GM23338 (cell line): Measurements from ENCODE around the gene NOTCH1. TPM values are rescaled to one million over a fixed set of nuclear protein-coding genes. Genes with fewer than 3 reads are reported as not detected.

Source experiments
- ATAC-seq: fragments of 200-7000 bp; cut with Tn5 transposase; 3 replicates; pipeline ENCODE4 v1.9.1; 2020
- DNase-seq: peaks from one replicate; pipeline ENCODE4 v3.0.0-alpha.2; 2015; ENCODE audit warnings: low spot score
- H2AFZ ChIP-seq: fragments of 200-600 bp; sonication (generic); 2 replicates; pipeline ENCODE4 v1.8.0; 2016; ENCODE audit warnings: antibody characterized with exemption, mild to moderate bottlenecking, moderate library complexity
- H3F3A ChIP-seq: fragments of 200-600 bp; sonication (generic); replicated peaks from 2 replicates; pipeline ENCODE4 v1.8.0; 2017; ENCODE audit warnings: antibody characterized with exemption, mixed run types, low read depth
- H3K27ac ChIP-seq: fragments of 200-600 bp; sonication (generic); 2 replicates; pipeline ENCODE4 v1.6.1; 2016; ENCODE audit warnings: low read depth
- H3K27me3 ChIP-seq: fragments of 200-600 bp; sonication (generic); 2 replicates; pipeline ENCODE4 v1.8.0; 2016; ENCODE audit warnings: mild to moderate bottlenecking, mixed run types, moderate library complexity; ENCODE audit not compliant: insufficient read depth
- H3K36me3 ChIP-seq: fragments of 200-600 bp; sonication (generic); 2 replicates; pipeline ENCODE4 v1.8.0; 2016; ENCODE audit warnings: mild to moderate bottlenecking; ENCODE audit not compliant: insufficient read depth
- H3K4me1 ChIP-seq: fragments of 200-600 bp; sonication (generic); 2 replicates; pipeline ENCODE4 v1.8.0; 2016; ENCODE audit warnings: mild to moderate bottlenecking, moderate library complexity; ENCODE audit not compliant: insufficient read depth
- H3K4me2 ChIP-seq: fragments of 200-600 bp; sonication (generic); 2 replicates; pipeline ENCODE4 v1.7.1; 2017; ENCODE audit warnings: mixed run types
- H3K4me3 ChIP-seq: fragments of 200-600 bp; sonication (generic); 2 replicates; pipeline ENCODE4 v1.6.1; 2016; ENCODE audit warnings: mixed run types
- H3K79me2 ChIP-seq: fragments of 200-600 bp; sonication (generic); replicated peaks from 2 replicates; pipeline ENCODE4 v1.8.0; 2017; ENCODE audit warnings: mild to moderate bottlenecking; ENCODE audit not compliant: insufficient read depth
- H3K9me2 ChIP-seq: fragments of 200-600 bp; sonication (generic); 2 replicates; pipeline ENCODE4 v1.8.0; 2017; ENCODE audit not compliant: insufficient read depth
- H4K20me1 ChIP-seq: fragments of 200-600 bp; sonication (generic); replicated peaks from 2 replicates; pipeline ENCODE4 v1.8.0; 2017; ENCODE audit warnings: mild to moderate bottlenecking; ENCODE audit not compliant: insufficient read depth
- H3K27ac Mint-ChIP-seq: 2 replicates; pipeline ENCODE4 v1.8.0; 2020; ENCODE audit warnings: inconsistent platforms, mild to moderate bottlenecking, moderate library complexity, mixed read lengths
- H3K27me3 Mint-ChIP-seq: 3 replicates; pipeline ENCODE4 v1.8.0; 2022; ENCODE audit warnings: low read depth, mild to moderate bottlenecking, moderate library complexity, mixed read lengths, inconsistent platforms; ENCODE audit not compliant: insufficient read depth, poor library complexity
- H3K36me3 Mint-ChIP-seq: 3 replicates; pipeline ENCODE4 v1.8.0; 2021; ENCODE audit warnings: low read depth, mild to moderate bottlenecking, inconsistent platforms, moderate library complexity, mixed read lengths
- H3K4me1 Mint-ChIP-seq: 3 replicates; pipeline ENCODE4 v1.8.0; 2020; ENCODE audit warnings: mild to moderate bottlenecking, inconsistent platforms, mixed read lengths
- H3K4me3 Mint-ChIP-seq: 3 replicates; pipeline ENCODE4 v1.8.0; 2021; ENCODE audit warnings: moderate library complexity, mild to moderate bottlenecking, inconsistent platforms, mixed read lengths
- H3K9me3 Mint-ChIP-seq: 3 replicates; pipeline ENCODE4 v1.8.0; 2020; ENCODE audit warnings: moderate library complexity, mild to moderate bottlenecking, inconsistent platforms, mixed read lengths
- CREB1 ChIP-seq: fragments of 250-450 bp; sonication (Bioruptor Pico); IDR thresholded peaks from 2 replicates; pipeline ENCODE4 v1.5.0; 2020; ENCODE audit warnings: low read depth, mild to moderate bottlenecking, moderate library complexity
- EZH2 ChIP-seq: fragments of 200-600 bp; sonication (generic); IDR thresholded peaks from one replicate; pipeline ENCODE4 v1.8.0; 2017; ENCODE audit warnings: antibody characterized with exemption, mild to moderate bottlenecking, low read depth; ENCODE audit not compliant: unreplicated experiment
- EZH2phosphoT487 ChIP-seq: fragments of 200-600 bp; sonication (generic); IDR thresholded peaks from one replicate; pipeline ENCODE4 v1.8.1; 2018; ENCODE audit warnings: antibody characterized with exemption; ENCODE audit not compliant: unreplicated experiment
- JUNB ChIP-seq: IDR thresholded peaks from one replicate; pipeline ENCODE4 v1.6.1; 2016; ENCODE audit warnings: antibody characterized with exemption; ENCODE audit not compliant: unreplicated experiment
- POLR2AphosphoS5 ChIP-seq: IDR thresholded peaks from 2 replicates; pipeline ENCODE4 v1.6.1; 2016; ENCODE audit warnings: antibody characterized with exemption, low read depth
- STAT1 ChIP-seq: IDR thresholded peaks from one replicate; pipeline ENCODE4 v1.6.1; 2016; ENCODE audit warnings: antibody characterized with exemption; ENCODE audit not compliant: unreplicated experiment
- ZNF114 ChIP-seq: fragments of 250-450 bp; sonication (Bioruptor Pico); IDR thresholded peaks from 2 replicates; pipeline ENCODE4 v1.5.0; 2020; ENCODE audit warnings: mild to moderate bottlenecking, moderate library complexity
- ZNF331 ChIP-seq: fragments of 250-450 bp; sonication (Bioruptor Pico); IDR thresholded peaks from 2 replicates; pipeline ENCODE4 v1.5.0; 2020; ENCODE audit warnings: low read depth, mild to moderate bottlenecking, moderate library complexity
- polyA plus RNA-seq: library from polyadenylated mRNA; unstranded; fragments of >200 nt; fragmentation: Nextera tagmentation; extraction: Ambion mirVana; gene quantifications from 2 replicates; pipeline ENCODE4 v1.2.1, GENCODE V29; 2016
- total RNA-seq: library from RNA; depleted of rRNA; stranded (reverse); fragments of >200 nt; shearing (Covaris generic); gene quantifications from 2 replicates; pipeline ENCODE4 v1.2.3, GENCODE V29; 2014
- TF ChIP-seq, protein P1 (sequence below), 2 experiments: fragments of 200-600 bp in 1 of 2; sonication (generic) in 1 of 2; conservative IDR thresholded peaks; 2 replicates each; pipeline versions ENCODE4 v1.5.1 to v1.6.1; 2016 to 2017; ENCODE audit warnings: antibody characterized with exemption in 2 of 2, low read depth in 2 of 2, mild to moderate bottlenecking in 2 of 2, moderate library complexity in 1 of 2
- TF ChIP-seq, protein P2 (sequence below): IDR thresholded peaks from 2 replicates; pipeline ENCODE4 v1.6.1; 2016; ENCODE audit warnings: antibody characterized with exemption
- TF ChIP-seq, protein P3 (sequence below): IDR thresholded peaks from one replicate; pipeline ENCODE4 v1.6.1; 2018; ENCODE audit warnings: antibody characterized with exemption; ENCODE audit not compliant: unreplicated experiment

NOTCH1 gene
- total and polyA plus RNA-seq, 2 experiments from 2014 or later, result 9.9 to 97.2 TPM

DNA sequence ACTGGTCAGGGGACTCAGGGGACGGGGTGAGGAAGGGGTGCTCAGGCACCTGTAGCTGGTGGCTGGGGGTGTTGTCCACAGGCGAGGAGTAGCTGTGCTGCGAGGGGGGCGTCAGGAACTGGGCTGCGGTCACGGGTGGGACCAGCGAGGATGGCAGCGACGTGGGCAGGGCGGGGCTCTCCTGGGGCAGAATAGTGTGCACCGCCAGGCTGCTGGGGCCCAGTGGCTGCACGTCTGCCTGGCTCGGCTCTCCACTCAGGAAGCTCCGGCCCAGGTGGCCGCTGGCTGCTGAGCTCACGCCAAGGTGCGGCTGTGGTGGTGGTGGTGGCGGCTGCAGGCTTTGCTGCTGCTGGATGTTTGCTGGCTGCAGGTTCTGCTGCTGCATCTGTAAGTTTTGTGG lies 49.7 kb downstream of the NOTCH1 start:
- DNase-seq, result no peak
- H3K36me3 Mint-ChIP-seq, result peaks cover 24% of the 10 kb centered on the region
- H3K79me2 ChIP-seq, result no peaks in the 10 kb centered on the region
- no peaks in the 10 kb centered on the region for H4K20me1 ChIP-seq
- no peaks in the 10 kb centered on the region; the same call in 2 of the 3 replicates for H3K9me3 Mint-ChIP-seq
- peaks cover 8% of the 10 kb centered on the region; the same call in 1 of the 2 replicates for H3K36me3 ChIP-seq
- no peak for TF ChIP-seq EZH2
- TF ChIP-seq, protein P1, sequence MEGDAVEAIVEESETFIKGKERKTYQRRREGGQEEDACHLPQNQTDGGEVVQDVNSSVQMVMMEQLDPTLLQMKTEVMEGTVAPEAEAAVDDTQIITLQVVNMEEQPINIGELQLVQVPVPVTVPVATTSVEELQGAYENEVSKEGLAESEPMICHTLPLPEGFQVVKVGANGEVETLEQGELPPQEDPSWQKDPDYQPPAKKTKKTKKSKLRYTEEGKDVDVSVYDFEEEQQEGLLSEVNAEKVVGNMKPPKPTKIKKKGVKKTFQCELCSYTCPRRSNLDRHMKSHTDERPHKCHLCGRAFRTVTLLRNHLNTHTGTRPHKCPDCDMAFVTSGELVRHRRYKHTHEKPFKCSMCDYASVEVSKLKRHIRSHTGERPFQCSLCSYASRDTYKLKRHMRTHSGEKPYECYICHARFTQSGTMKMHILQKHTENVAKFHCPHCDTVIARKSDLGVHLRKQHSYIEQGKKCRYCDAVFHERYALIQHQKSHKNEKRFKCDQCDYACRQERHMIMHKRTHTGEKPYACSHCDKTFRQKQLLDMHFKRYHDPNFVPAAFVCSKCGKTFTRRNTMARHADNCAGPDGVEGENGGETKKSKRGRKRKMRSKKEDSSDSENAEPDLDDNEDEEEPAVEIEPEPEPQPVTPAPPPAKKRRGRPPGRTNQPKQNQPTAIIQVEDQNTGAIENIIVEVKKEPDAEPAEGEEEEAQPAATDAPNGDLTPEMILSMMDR (conservative IDR thresholded peaks at IDR 0.05; ENCODE audit: low read depth in 2 of 2), result no peak
- TF ChIP-seq, protein P2, sequence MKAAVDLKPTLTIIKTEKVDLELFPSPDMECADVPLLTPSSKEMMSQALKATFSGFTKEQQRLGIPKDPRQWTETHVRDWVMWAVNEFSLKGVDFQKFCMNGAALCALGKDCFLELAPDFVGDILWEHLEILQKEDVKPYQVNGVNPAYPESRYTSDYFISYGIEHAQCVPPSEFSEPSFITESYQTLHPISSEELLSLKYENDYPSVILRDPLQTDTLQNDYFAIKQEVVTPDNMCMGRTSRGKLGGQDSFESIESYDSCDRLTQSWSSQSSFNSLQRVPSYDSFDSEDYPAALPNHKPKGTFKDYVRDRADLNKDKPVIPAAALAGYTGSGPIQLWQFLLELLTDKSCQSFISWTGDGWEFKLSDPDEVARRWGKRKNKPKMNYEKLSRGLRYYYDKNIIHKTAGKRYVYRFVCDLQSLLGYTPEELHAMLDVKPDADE, result no peak
- TF ChIP-seq STAT1, result no peak
- TF ChIP-seq ZNF331 (CRISPR knock-in tag), result no peak
- TF ChIP-seq ZNF114 (CRISPR knock-in tag), result no peak
- TF ChIP-seq, protein P3, sequence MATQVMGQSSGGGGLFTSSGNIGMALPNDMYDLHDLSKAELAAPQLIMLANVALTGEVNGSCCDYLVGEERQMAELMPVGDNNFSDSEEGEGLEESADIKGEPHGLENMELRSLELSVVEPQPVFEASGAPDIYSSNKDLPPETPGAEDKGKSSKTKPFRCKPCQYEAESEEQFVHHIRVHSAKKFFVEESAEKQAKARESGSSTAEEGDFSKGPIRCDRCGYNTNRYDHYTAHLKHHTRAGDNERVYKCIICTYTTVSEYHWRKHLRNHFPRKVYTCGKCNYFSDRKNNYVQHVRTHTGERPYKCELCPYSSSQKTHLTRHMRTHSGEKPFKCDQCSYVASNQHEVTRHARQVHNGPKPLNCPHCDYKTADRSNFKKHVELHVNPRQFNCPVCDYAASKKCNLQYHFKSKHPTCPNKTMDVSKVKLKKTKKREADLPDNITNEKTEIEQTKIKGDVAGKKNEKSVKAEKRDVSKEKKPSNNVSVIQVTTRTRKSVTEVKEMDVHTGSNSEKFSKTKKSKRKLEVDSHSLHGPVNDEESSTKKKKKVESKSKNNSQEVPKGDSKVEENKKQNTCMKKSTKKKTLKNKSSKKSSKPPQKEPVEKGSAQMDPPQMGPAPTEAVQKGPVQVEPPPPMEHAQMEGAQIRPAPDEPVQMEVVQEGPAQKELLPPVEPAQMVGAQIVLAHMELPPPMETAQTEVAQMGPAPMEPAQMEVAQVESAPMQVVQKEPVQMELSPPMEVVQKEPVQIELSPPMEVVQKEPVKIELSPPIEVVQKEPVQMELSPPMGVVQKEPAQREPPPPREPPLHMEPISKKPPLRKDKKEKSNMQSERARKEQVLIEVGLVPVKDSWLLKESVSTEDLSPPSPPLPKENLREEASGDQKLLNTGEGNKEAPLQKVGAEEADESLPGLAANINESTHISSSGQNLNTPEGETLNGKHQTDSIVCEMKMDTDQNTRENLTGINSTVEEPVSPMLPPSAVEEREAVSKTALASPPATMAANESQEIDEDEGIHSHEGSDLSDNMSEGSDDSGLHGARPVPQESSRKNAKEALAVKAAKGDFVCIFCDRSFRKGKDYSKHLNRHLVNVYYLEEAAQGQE, result no peak
- TF ChIP-seq JUNB, result no peak
- TF ChIP-seq CREB1 (CRISPR knock-in tag), result no peak
- no peak for TF ChIP-seq EZH2phosphoT487
- TF ChIP-seq POLR2AphosphoS5, result no peak
- no peaks in the 10 kb centered on the region for H3K4me1 ChIP-seq
- no peak overlapping the region for H3K4me3 ChIP-seq
- H3K4me2 ChIP-seq, result no peak overlapping the region
- H3K27ac ChIP-seq, result no peak overlapping the region
- H3K9me2 ChIP-seq, result no peaks in the 10 kb centered on the region
- H3K4me3 Mint-ChIP-seq, result no peak overlapping the region
- no peak overlapping the region for H2AFZ ChIP-seq
- H3K27me3 ChIP-seq, result no peaks in the 10 kb centered on the region
- H3K4me1 Mint-ChIP-seq, result no peaks in the 10 kb centered on the region
- peaks cover 5% of the 10 kb centered on the region for H3K27me3 Mint-ChIP-seq
- H3K27ac Mint-ChIP-seq, result no peak overlapping the region
- H3F3A ChIP-seq, result 0 out of 2 replicates have a peak, but pooled peaks cover 4% of the 10 kb centered on the region
- ATAC-seq, result no peak
